Limb (tissue), 2 donors: ENCODE results near the gene SLCO1B3.
"Not testable (repeated sequence)": the region's sequence is repeated elsewhere in the genome, so short reads cannot be mapped to it uniquely, and the experiment has no call there.

Experiments used
- DNase-seq, 2 donors: peaks; one replicate each; pipeline ENCODE4 v3.0.0-alpha.2; 2016; ENCODE audit errors: extremely low spot score in 2 of 2

Gene SLCO1B3

GRCh38 chr12:20810487-20810886 lies at the start of gene SLCO1B3:
SLCO1B3 (plus strand) TSS chr12:20810705; CDS start chr12:20815739, 5,034 bp downstream.
- no peak for DNase-seq

GRCh38 chr12:20777420-20777819 lies 33.1 kb upstream of the SLCO1B3 start:
- no peak for DNase-seq

GRCh38 chr12:20778969-20779368 lies 31.5 kb upstream of the SLCO1B3 start:
- no peak for DNase-seq

GRCh38 chr12:20779971-20780370 lies 30.5 kb upstream of the SLCO1B3 start:
- not testable (repeated sequence) for DNase-seq

GRCh38 chr12:20783796-20784357 lies 26.6 kb upstream of the SLCO1B3 start:
- not testable (repeated sequence) for DNase-seq

DNA sequence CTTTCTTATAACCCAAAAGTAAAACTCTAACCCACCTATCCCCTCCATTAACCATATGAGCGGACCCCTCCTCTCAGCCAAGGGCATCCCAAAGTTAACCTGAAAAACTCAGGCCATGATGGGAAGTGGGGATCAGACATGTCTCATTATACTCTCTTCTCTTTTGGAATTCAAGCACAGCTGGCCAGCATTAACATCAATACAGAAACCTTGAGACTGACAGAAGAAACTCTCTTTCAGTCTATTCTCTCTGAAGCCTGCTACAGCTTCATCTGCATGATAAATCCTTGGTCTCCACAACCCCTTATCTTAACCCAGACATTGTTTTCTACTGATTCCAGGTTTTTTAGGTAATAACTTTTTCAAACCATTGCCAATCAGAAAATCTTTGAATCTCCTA lies 17.5 kb upstream of the SLCO1B3 start:
- DNase-seq: no peak

GRCh38 chr12:20798554-20798953 lies 12.0 kb upstream of the SLCO1B3 start:
- DNase-seq: peak in 1 of 2 donors; percentile 23

GRCh38 chr12:20800160-20800559 lies 10.3 kb upstream of the SLCO1B3 start:
- DNase-seq: no peak

GRCh38 chr12:20801035-20801434 lies 9.5 kb upstream of the SLCO1B3 start:
- DNase-seq: no peak

- DNase-seq: no peak
These were observed 4.6 kb upstream of the SLCO1B3 start for GRCh38 chr12:20805921-20806320.

- no peak for DNase-seq
These were observed 3.1 kb upstream of the SLCO1B3 start for GRCh38 chr12:20807192-20808080.

DNA sequence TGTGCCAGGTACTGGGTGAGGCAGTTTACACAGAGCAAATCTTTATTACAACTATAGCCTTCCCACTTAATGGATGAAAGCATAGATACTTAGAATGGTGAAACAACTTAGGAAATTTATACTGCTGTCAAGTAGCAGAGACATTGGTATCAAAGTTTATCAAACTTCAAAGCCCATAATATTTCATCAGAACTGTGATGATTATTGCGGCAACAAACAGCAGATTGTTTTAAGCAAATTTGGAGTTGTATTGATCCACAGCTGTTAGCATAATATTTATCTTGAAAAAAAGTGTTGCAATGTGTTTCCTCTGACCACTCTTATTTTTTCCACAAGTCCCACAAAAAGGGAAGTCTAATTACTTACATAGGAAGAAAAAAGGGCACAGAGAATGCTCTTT lies 2.0 kb upstream of the SLCO1B3 start:
- no peak for DNase-seq

- DNase-seq: no peak
These were observed 5.1 kb downstream of the SLCO1B3 start for GRCh38 chr12:20815574-20815973.

DNA sequence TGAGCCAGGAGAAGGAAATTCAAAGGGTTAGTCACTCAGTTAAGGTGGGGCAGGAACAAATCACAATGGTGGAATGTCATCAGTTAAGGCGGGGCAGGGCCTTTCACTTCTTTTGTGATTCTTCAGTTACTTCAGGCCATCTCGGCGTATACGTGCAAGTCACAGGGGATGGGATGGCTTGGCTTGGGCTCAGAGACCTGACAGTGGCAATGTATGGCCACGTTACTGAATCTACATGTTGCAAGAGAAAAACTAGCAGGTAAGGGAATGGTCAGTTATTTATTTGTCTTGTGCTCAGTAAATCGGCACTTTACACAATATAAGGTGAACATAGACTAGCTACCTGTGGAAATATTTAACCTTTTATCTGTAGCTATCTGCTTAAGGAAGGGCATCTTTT lies 11.9 kb downstream of the SLCO1B3 start:
- no peak for DNase-seq

DNA sequence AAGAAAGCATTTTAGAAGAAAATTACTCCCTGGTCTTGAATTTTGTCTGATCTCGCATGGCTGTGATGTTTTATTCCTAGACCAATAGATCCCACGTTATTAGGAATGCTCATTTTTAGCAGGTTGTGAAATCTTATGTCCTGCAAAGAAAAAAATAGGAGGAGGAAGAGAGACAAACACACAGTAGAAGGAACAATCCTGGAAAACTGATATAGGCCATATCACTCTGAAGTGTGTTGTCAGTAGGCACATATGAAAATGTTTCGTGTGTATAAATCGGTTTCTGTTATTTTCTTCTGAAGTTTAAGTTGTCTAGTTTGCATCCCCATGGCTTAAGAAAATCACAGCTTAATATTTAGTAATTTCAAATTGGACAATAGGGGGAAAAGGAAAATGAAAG lies 12.4 kb downstream of the SLCO1B3 start:
- no peak for DNase-seq

DNA sequence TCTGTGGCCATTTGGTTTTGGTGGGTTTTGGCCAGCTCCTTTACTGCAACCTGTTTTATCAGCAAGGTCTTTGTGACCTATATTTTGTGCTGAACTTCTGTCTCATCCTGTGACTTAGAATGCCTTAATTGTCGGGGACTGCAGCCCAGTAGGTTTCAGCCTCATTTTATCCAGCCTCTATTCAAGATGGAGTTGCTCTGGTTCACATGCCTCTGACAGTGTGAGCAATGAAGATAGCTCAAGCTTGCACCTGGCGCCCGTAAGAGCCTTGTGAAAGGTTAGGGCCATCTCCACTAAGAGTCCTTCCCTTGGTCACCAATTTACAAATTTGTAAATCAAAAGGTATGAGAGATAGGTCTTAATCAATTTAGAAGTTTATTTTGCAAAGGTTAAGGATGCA lies 19.4 kb downstream of the SLCO1B3 start:
- DNase-seq: no peak

DNA sequence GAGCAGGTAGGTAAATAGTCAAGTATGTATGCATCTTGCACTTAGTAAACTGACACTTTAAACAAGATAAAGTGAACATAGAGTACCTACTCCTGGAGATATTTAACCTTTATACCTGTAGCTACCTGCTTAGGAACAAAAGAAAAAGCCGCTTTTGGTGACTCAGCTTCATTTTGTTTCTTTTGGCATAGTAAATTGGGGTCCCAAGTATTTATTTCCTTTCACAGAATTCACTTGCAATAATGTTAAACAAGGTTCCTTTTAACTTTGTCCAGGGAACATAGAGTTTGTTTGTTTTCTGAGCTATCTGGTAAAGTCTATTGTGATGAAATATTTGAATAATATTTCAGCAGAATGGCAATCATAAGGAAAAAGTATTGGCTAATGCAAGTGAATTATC lies 20.0 kb downstream of the SLCO1B3 start:
- no peak for DNase-seq

DNA sequence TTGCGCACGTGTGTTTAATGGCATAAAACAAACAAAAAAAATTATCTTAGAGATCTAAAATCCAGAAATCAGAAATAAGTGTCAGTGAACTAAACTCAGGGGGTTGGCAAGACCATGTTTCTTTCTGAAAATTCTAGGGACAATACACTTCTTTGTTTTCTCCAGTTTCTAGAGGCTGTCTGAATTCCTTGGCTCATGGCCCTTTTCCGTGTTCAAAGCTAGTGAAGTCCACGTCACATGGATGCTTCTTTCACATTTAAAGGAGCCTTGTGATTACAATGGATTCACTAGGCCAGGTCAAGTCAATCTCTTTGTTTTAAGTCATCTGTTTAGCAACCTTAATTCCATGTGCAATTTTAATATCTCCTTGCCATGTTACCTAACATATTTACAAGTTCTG lies 22.4 kb downstream of the SLCO1B3 start:
- no peak for DNase-seq

- no peak for DNase-seq
These were observed 42.1 kb downstream of the SLCO1B3 start for GRCh38 chr12:20852649-20853048.

DNA sequence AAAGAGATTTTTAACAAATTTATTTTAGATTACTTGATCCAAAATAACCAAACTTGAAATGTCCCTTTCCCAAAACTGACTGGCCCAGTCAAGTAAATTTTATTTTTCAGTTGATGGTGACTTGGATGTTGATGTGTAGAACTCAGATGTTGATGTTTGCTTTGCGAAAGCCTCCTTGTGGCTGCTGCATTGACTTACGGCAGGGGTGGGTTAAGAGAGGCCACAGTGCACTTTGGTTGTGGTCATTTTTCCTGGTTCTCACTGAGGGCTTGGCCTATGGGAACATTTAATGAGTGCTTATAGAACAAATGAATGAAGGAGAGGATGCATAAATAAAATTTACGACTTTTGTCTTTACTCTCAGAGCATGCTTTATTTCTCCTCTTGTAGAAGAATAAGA lies 52.6 kb downstream of the SLCO1B3 start:
- no peak for DNase-seq

GRCh38 chr12:20865873-20866272 lies 55.4 kb downstream of the SLCO1B3 start:
- no peak for DNase-seq

- DNase-seq: no peak
These were observed 57.8 kb downstream of the SLCO1B3 start for GRCh38 chr12:20868277-20868676.

- no peak for DNase-seq
These were observed 72.8 kb downstream of the SLCO1B3 start for GRCh38 chr12:20883288-20883687.
